ENCODE data around the gene CPEB2. TPM values are rescaled to one million over a fixed set of nuclear protein-coding genes. Genes with fewer than 3 reads are reported as not detected.

Gene CPEB2
- total and polyA plus RNA-seq, 2 of the 8 experiments (the other 6 are each of a cell fraction or from before 2014, with no cell fraction given): 0.39 to 1.9 TPM

DNA sequence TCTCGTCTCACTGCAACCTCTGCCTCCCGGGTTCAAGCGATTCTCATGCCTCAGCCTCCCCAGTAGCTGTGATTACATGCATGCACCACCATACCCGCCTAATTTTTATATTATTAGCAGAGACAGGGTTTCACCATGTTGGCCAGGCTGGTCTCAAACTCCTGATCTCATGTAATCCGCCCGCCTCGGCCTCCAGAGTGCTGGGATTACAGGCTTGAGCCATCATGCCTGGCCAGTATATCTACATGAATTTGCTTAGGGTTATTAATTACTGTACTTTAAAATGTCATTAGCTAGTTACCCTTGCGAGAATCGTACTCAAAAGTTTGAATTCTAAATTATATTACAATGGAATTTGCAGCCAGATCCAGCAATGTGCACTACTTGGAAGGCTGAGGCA is 8.9 kb downstream of the CPEB2 start:
- H2AK5ac ChIP-seq (ENCODE audit: low read depth, low read length): no peak overlapping the region
- H3K36me3 ChIP-seq (ENCODE audit: control insufficient read depth in 2 of 4, insufficient read depth in 4 of 4, low read length in 3 of 4): no peaks in the 10 kb centered on the region
- no peak overlapping the region for H3K14ac ChIP-seq (ENCODE audit: insufficient read length)
- H2BK120ac ChIP-seq (replicated peaks; ENCODE audit: low read depth, low read length): no peak overlapping the region
- H3K79me1 ChIP-seq (ENCODE audit: low read depth, low read length): no peaks in the 10 kb centered on the region
- H2BK15ac ChIP-seq (ENCODE audit: low read length): no peak overlapping the region
- no peak overlapping the region for H4K8ac ChIP-seq (ENCODE audit: extremely low read depth, insufficient read depth, low read length)
- H3K9me3 ChIP-seq (ENCODE audit: insufficient read depth in 2 of 2, low read depth in 1 of 2, low read length in 1 of 2): no peaks in the 10 kb centered on the region
- ChIA-PET POLR2A (ENCODE audit: partially characterized antibody) (no interaction called here), CTCF (ENCODE audit: partially characterized antibody) (no interaction called here)
- H3K18ac ChIP-seq (ENCODE audit: extremely low read depth, low read length): no peak overlapping the region
- no peaks in the 10 kb centered on the region for H3K23me2 ChIP-seq (ENCODE audit: low read depth, low read length)
- no peak overlapping the region for H3K4ac ChIP-seq (replicated peaks; ENCODE audit: insufficient read length, low read depth, low read length)
- H4K20me1 ChIP-seq (replicated peaks in 1 of 2; ENCODE audit: control insufficient read depth in 1 of 2, insufficient read depth in 2 of 2, low read length in 2 of 2): no peaks in the 10 kb centered on the region
- H3K27ac ChIP-seq (ENCODE audit: low read depth, low read length): no peak overlapping the region
- 97% methylated on average over 9 of the region's 9 CpGs; no CpG with 5 or more reads in 1 of the 2 experiments for WGBS, 2 experiments (ENCODE audit: extremely low coverage in 1 of 2, insufficient coverage in 1 of 2, insufficient read length in 1 of 2, insufficient replicate concordance in 2 of 2, low coverage in 1 of 2, low lambda C conversion rate in 2 of 2, missing lambda C conversion rate in 1 of 2)
- no peak overlapping the region for H2BK20ac ChIP-seq (ENCODE audit: low read length)
- FAIRE-seq: no peak
- no peak overlapping the region for H3K9ac ChIP-seq (replicated peaks in 1 of 4; ENCODE audit: extremely low read depth in 1 of 4, low read depth in 3 of 4, low read length in 3 of 4)
- no peak overlapping the region for H3K56ac ChIP-seq (replicated peaks; ENCODE audit: insufficient read length, low read depth, low read length)
- no peak overlapping the region for H3K4me2 ChIP-seq (ENCODE audit: insufficient read depth in 1 of 2, low read depth in 2 of 2, low read length in 2 of 2)
- H2BK5ac ChIP-seq (ENCODE audit: low read depth, low read length): no peak overlapping the region
- no peak overlapping the region for H4K5ac ChIP-seq (ENCODE audit: insufficient read length, low read depth, low read length)
- peaks cover 0 to 14% (median under 1%) of the 10 kb centered on the region in 4 experiments; a peak in 3 of 7 replicates for H3K4me1 ChIP-seq (replicated peaks in 1 of 4; ENCODE audit: control insufficient read depth in 3 of 4, insufficient read depth in 4 of 4, low read length in 3 of 4)
- H2BK12ac ChIP-seq (ENCODE audit: low read depth, low read length): no peak overlapping the region
- no peak overlapping the region for H3K23ac ChIP-seq (ENCODE audit: insufficient read length)
- H2AFZ ChIP-seq (ENCODE audit: low read length): no peak overlapping the region
- no peaks in the 10 kb centered on the region for H3K79me2 ChIP-seq (ENCODE audit: control insufficient read depth in 1 of 2, insufficient read depth in 2 of 2, low read length in 2 of 2)
- H3K27me3 ChIP-seq (replicated peaks in 1 of 4; ENCODE audit: control insufficient read depth in 3 of 4, extremely low read depth in 1 of 4, insufficient read depth in 3 of 4, low read length in 3 of 4): peaks cover 0 to 2% (median 0%) of the 10 kb centered on the region in 4 experiments; a peak in 2 of 7 replicates
- DNase-seq (ENCODE audit: low read depth in 1 of 2, low spot score in 2 of 2): no peak
- H4K91ac ChIP-seq (replicated peaks; ENCODE audit: insufficient read length, low read length): no peak overlapping the region
- no peak overlapping the region for H3K4me3 ChIP-seq (ENCODE audit: extremely low read depth in 1 of 4, insufficient read depth in 2 of 4, low read depth in 3 of 4, low read length in 4 of 4)
- TF ChIP-seq HDAC2 (IDR thresholded peaks at IDR 0.05; ENCODE audit: borderline replicate concordance in 1 of 2, low read depth in 2 of 2, low read length in 2 of 2) (no peak), KDM5A (IDR thresholded peaks at IDR 0.05; ENCODE audit: low read length) (no peak), CBX5 (IDR thresholded peaks at IDR 0.05; ENCODE audit: low read depth, low read length) (no peak), BACH1 (IDR thresholded peaks at IDR 0.05; ENCODE audit: low read length) (no peak), RNF2 (IDR thresholded peaks at IDR 0.05; ENCODE audit: borderline replicate concordance, low read depth, low read length, missing control alignments, poor library complexity, severe bottlenecking) (no peak), CHD1 (IDR thresholded peaks at IDR 0.05; ENCODE audit: low read depth, low read length) (no peak), GTF2F1 (IDR thresholded peaks at IDR 0.05; ENCODE audit: borderline replicate concordance, low read depth, low read length) (no peak), KDM1A (IDR thresholded peaks at IDR 0.05; ENCODE audit: borderline replicate concordance, low read length) (no peak), BCL11A (IDR thresholded peaks at IDR 0.05; ENCODE audit: low read depth in 2 of 2, low read length in 2 of 2) (no peak), EZH2 (IDR thresholded peaks at IDR 0.05; ENCODE audit: low read depth, low read length, severe bottlenecking) (no peak), BRCA1 (IDR thresholded peaks at IDR 0.05; ENCODE audit: low read depth, low read length) (no peak), RAD21 (IDR thresholded peaks at IDR 0.05 in 1 of 2, conservative IDR thresholded peaks at IDR 0.05 in 1 of 2; ENCODE audit: low read depth in 2 of 2, low read length in 2 of 2) (no peak), JUND (IDR thresholded peaks at IDR 0.05; ENCODE audit: low read length) (no peak), SIRT6 (IDR thresholded peaks at IDR 0.05; ENCODE audit: low read length) (no peak)

Measured in H1 (cell line).